Heart left ventricle (tissue), 16 donors: Measurements from ENCODE around the gene DIDO1. TPM values are rescaled to one million over a fixed set of nuclear protein-coding genes. Genes with fewer than 3 reads are reported as not detected.
A peak's percentile ranks its signal among the peaks of the same experiment; 100 is the strongest.

Source experiments
- ATAC-seq, 4 donors: fragments of 200-7000 bp; cut with Tn5 transposase; one replicate each; pipeline ENCODE4 v1.9.1; 2020 to 2022; ENCODE audit warnings: moderate library complexity in 4 of 4, mild to moderate bottlenecking in 3 of 4, moderate number of reproducible peaks in 1 of 4
- DNase-seq, 5 donors: peaks; one replicate each; pipeline ENCODE4 v3.0.0-alpha.2; 2020
- H3K27ac ChIP-seq, 12 donors: fragments of 200-600 bp; sonication (generic) in 4 of 12; one replicate each; pipeline versions ENCODE4 v1.5.0 to v1.8.0; 2016 to 2022; ENCODE audit warnings: mild to moderate bottlenecking in 2 of 12
- H3K27me3 ChIP-seq, 9 donors: fragments of 200-600 bp; sonication (generic) in 2 of 9; one replicate each; pipeline versions ENCODE4 v1.5.1 to v1.8.0; 2016 to 2022; ENCODE audit warnings: mild to moderate bottlenecking in 3 of 9
- H3K36me3 ChIP-seq, 9 donors: fragments of 200-600 bp; sonication (generic) in 2 of 9; one replicate each; pipeline versions ENCODE4 v1.5.0 to v1.8.0; 2018 to 2022; ENCODE audit warnings: mild to moderate bottlenecking in 2 of 9
- H3K4me1 ChIP-seq, 12 donors: fragments of 200-600 bp; sonication (generic) in 4 of 12; one replicate each; pipeline versions ENCODE4 v1.5.0 to v1.8.0; 2016 to 2022; ENCODE audit warnings: mild to moderate bottlenecking in 3 of 12
- H3K4me3 ChIP-seq, 12 donors: fragments of 200-600 bp; sonication (generic) in 4 of 12; one replicate each; pipeline versions ENCODE4 v1.5.0 to v1.8.0; 2017 to 2022; ENCODE audit warnings: mild to moderate bottlenecking in 9 of 12, moderate library complexity in 4 of 12
- H3K9me3 ChIP-seq, 12 donors: fragments of 200-600 bp; sonication (generic) in 4 of 12; one replicate each; pipeline versions ENCODE4 v1.5.0 to v1.8.0; 2016 to 2022; ENCODE audit warnings: mild to moderate bottlenecking in 1 of 12
- POLR2A ChIP-seq, 2 donors: fragments of 450-650 bp; IDR thresholded peaks; one replicate each; pipeline ENCODE4 v1.6.1; 2017; ENCODE audit warnings: antibody characterized with exemption in 2 of 2, mild to moderate bottlenecking in 2 of 2, moderate library complexity in 2 of 2
- WGBS, 4 donors: extraction: QIAGEN DNeasy Blood & Tissue Kit in 2 of 4; methylation state at CpG; one replicate each; pipeline versions ENCODE4 v1.1.5 to v1.1.7; 2013 to 2018; 5-methylcytosine and 5-hydroxymethylcytosine counted together
- intact Hi-C, 10 donors: fragments of 100-400 bp; cut with DNase I; formaldehyde crosslinking; loops; one replicate each; pipeline versions ENCODE4 v1.11.1 to v1.14.2; 2022
- polyA plus RNA-seq, 2 donors: library from polyadenylated mRNA; stranded (reverse); fragments of 200-250 nt; gene quantifications; one replicate each; pipeline ENCODE4 v1.2.3, GENCODE V29; 2013
- total RNA-seq, 9 donors: library from RNA; depleted of rRNA in 2 of 9; stranded (reverse); fragments of >200 nt in 2 of 9; fragmentation: NEBNext Ultra II Directional in 3 of 9; extraction: Animal tissue kit (Norgen Biotek cat#: 25700) in 3 of 9; gene quantifications; one replicate each; pipeline versions ENCODE4 v1.1.0 to v1.2.4, GENCODE V29; 2016 to 2023
- TF ChIP-seq, protein P1 (sequence below), 12 donors: fragments of 200-600 bp; sonication (generic) in 4 of 12; IDR thresholded peaks; one replicate each; pipeline versions ENCODE4 v1.5.0 to v1.8.0; 2018 to 2022; ENCODE audit warnings: antibody characterized with exemption in 12 of 12, mild to moderate bottlenecking in 5 of 12
- donor health status: ischemic (EF 13 %, LVEDD 7.1; RV severe dilation, severe dysfunction).
- donor health status: healthy with polysubstance abuse.
- donor health status: DM: no; HTN: yes; CAD: no.
- donor health status: DM: no; HTN: no; CAD: no.
- donor health status: ischemic (EF 25% LVEDD 6.9; RV normal size, moderate dysfunction).
- donor health status: ischemic (EF 25% LVEDD 5.7; RV mildly dilated, moderate dysfunction).
- donor health status: healthy.
- donor health status: DM: yes; HTN: yes; CAD: no.
- donor health status: ischemic (EF 35%, LVEDD 5.7; RV mildly dilated, moderate dysfunction).
- donor health status: nonischemic (EF 11% LVEDD 7.7; RV severe dilation, severe dysfunction).
- donor health status: DM: yes; HTN: yes; CAD: no.
- donor health status: PGD.
- donor health status: ischemic (EF 29% LVEDD 5.4; RV normal size, mild dysfunction).
- donor health status: nonischemic (EF 23%, LVEDD 6.1; RV moderate dilation, normal function).

The DIDO1 gene
- total and polyA plus RNA-seq, 11 donors = 16.5 to 46.2 (median 38.4) TPM

DNA sequence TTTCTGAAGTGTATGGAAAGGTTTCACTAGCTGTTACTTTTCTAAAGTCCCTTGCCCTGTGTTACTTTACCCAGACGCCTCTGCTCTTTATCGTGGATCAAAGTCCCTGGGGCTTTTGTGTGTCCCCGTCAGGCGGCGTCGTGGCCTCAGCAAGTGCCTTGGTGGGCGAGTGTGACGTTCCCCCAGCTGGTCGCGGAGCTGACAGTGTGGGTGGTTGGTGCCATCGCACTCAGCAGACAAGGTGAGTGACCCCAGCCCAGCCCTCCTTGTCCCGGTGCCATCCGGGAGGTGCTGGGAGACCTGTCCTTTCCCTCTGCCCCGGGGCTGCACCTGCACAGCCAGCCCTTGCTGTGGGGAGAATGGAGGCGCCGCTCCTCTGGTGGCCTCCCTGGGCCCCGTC lies 37.4 kb downstream of the DIDO1 start:
- DNase-seq (no peak), ATAC-seq (no peak)
- Histone ChIP-seq H3K27me3 (no peaks in the 10 kb centered on the region), H3K36me3 (peaks cover 10 to 86% (median 77%) of the 10 kb centered on the region in 9 donors), H3K4me1 (peaks cover 0 to 11% (median 2%) of the 10 kb centered on the region in 12 donors), H3K9me3 (no peaks in the 10 kb centered on the region), H3K4me3 (no peak overlapping the region), H3K27ac (no peak overlapping the region)
- intact Hi-C loops = no loop called here
- no peak for TF ChIP-seq POLR2A (IDR thresholded peaks at IDR 0.05)
- TF ChIP-seq, protein P1, sequence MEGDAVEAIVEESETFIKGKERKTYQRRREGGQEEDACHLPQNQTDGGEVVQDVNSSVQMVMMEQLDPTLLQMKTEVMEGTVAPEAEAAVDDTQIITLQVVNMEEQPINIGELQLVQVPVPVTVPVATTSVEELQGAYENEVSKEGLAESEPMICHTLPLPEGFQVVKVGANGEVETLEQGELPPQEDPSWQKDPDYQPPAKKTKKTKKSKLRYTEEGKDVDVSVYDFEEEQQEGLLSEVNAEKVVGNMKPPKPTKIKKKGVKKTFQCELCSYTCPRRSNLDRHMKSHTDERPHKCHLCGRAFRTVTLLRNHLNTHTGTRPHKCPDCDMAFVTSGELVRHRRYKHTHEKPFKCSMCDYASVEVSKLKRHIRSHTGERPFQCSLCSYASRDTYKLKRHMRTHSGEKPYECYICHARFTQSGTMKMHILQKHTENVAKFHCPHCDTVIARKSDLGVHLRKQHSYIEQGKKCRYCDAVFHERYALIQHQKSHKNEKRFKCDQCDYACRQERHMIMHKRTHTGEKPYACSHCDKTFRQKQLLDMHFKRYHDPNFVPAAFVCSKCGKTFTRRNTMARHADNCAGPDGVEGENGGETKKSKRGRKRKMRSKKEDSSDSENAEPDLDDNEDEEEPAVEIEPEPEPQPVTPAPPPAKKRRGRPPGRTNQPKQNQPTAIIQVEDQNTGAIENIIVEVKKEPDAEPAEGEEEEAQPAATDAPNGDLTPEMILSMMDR (IDR thresholded peaks at IDR 0.05) = no peak
- WGBS, 4 donors = 87 to 94% (median 93%) methylated on average over 17 of the region's 17 CpGs

DNA sequence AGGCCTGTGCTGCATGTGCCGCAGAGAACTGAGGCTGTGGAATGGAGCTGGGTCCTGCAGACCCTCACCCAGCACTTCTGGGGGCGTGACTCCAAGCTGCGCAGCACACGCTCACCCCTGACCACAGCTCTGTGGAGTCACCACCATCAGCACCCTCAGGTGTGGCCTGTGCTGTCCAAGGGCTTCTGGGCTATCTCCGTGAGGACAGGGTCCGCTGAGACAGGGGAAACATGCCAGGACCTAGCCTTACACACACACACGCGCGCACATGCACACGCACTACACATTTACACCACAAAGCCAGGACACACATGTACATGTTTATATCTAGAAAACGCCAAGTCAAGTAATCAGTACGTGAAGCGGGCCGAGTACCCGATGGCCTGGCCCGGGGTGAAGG lies 37.9 kb downstream of the DIDO1 start:
- no peak for DNase-seq
- Histone ChIP-seq H3K4me3 (no peak overlapping the region), H3K27me3 (no peaks in the 10 kb centered on the region), H3K27ac (no peak overlapping the region), H3K4me1 (peaks cover 0 to 11% (median 2%) of the 10 kb centered on the region in 12 donors), H3K9me3 (no peaks in the 10 kb centered on the region), H3K36me3 (peaks cover 10 to 81% (median 72%) of the 10 kb centered on the region in 9 donors)
- 92 to 96% (median 95%) methylated on average over 16 of the region's 16 CpGs for WGBS, 4 donors
- TF ChIP-seq POLR2A (IDR thresholded peaks at IDR 0.05) = no peak
- TF ChIP-seq, protein P1 (IDR thresholded peaks at IDR 0.05) = no peak
- no peak for ATAC-seq
- intact Hi-C loops = no loop called here

DNA sequence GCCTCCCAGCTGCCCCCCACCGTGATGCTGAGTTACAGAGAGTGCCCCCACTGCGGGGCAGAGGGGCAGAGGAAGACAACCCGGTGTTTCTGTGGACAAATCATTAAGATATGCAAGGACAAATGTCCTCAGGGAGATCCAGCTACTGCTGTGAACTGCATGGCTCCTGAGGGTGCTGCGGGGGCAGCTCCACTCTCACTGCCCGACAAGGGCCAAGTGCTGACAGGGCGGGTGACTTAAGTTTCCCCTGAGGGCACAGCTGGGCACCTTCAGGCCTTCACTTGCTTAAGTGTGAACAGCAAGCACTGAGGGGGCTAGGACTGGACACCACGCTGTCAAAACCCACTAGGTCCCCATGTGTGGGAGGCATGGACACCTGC lies 38.5 kb downstream of the DIDO1 start:
- no peak overlapping the region for H3K4me3 ChIP-seq
- DNase-seq = no peak
- TF ChIP-seq, protein P1 (IDR thresholded peaks at IDR 0.05) = no peak
- no peak for TF ChIP-seq POLR2A (IDR thresholded peaks at IDR 0.05)
- H3K4me1 ChIP-seq = peaks cover 0 to 11% (median 2%) of the 10 kb centered on the region in 12 donors
- intact Hi-C loops = no loop called here
- peak overlapping the region in 3 of 12 donors; percentile 13 to 74 (median 28) for H3K27ac ChIP-seq
- ATAC-seq = peak in 2 of 4 donors; percentile 5 to 8
- 78 to 91% (median 83%) methylated on average over 3 to 7 of the region's 7 CpGs for WGBS, 4 donors
- no peaks in the 10 kb centered on the region for H3K9me3 ChIP-seq
- no peaks in the 10 kb centered on the region for H3K27me3 ChIP-seq
- H3K36me3 ChIP-seq = peaks cover 10 to 76% (median 66%) of the 10 kb centered on the region in 9 donors

DNA sequence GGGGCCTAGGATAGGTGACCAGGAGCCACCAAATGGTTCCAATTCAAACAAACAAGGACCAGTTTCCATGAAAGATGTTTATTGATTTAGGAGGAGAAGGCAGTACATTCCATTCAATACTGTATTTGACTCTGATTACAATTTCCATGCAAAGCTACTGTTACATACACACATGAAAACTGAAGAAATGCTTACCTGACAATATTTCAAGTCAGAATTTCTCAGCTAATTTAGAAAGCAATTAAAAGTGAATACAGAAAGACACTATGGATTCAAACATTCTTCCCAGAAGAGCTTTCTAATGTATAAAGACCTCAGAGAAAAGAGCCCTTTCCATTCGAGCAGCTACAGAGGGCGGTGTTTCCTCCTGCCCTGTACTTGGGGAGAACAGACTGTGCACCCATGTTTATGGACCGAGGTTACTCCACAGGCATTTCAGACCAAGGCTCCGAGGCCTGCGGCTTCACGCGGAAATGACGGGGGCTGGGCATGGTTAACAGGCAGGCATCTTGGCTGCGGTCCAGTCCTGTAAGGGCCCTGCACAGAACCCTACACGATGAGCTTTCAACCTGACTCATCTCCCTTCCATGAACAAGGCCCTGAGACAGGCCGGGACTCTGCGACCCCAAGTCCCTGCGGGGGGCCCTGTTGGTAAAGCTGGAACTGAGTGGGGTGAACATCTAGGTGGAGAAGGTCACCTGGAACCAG lies 39.0 kb downstream of the DIDO1 start:
- ATAC-seq (peak; percentile 72 to 84 (median 80)), DNase-seq (peak in 3 of 5 donors; percentile 63 to 82 (median 73))
- Histone ChIP-seq H3K4me1 (peaks cover 0 to 11% (median 2%) of the 10 kb centered on the region in 12 donors), H3K4me3 (no peak overlapping the region), H3K9me3 (no peaks in the 10 kb centered on the region), H3K27ac (peak overlapping the region in 3 of 12 donors; percentile 13 to 74 (median 28)), H3K27me3 (no peaks in the 10 kb centered on the region), H3K36me3 (peaks cover 10 to 73% (median 61%) of the 10 kb centered on the region in 9 donors)
- intact Hi-C loops = no loop called here
- TF ChIP-seq, protein P1 (IDR thresholded peaks at IDR 0.05) = no peak
- TF ChIP-seq POLR2A (IDR thresholded peaks at IDR 0.05) = no peak
- 45 to 49% (median 47%) methylated on average over 12 to 13 of the region's 13 CpGs for WGBS, 4 donors
